Measurements from ENCODE around the gene PSAT1.

PSAT1 gene

DNA sequence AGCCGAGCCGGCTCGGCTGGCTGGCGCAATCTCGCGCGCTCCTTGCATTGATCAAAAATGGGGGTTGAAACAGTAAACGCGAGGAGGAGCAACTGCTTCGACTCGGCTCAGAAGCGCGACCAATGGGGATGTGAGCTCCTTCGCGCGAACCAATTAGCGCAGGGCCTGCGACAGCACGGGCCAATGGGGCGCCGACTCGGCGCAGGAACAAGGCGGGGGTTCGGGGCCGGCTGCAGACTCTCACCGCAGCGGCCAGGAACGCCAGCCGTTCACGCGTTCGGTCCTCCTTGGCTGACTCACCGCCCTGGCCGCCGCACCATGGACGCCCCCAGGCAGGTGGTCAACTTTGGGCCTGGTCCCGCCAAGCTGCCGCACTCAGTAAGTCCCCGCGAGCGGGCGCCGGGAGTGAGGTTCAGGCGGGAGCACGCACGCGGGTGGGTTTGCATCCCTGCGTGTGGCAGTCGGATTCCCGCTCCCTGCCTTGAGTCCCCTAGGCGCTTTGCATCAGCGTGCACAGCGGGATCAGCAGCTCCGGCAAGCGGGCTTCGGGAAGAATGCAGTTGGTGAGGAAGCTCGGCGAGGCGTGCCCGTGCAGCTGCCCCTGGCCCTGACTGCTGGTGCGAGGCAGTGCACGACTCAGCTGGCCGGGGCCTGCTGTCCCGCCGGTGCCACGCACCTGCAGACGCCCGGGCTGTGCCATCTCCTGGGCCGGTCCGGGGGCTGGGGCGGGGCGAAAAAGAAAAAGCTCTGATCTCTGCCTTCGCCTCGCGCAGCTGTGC, at the start of gene PSAT1:
PSAT1 (plus strand) TSS at position 233 of the 779 bp plus-strand sequence; CDS start at position 319, 86 bp downstream.
- Histone ChIP-seq H3K27me3 (ENCODE audit: insufficient read depth, low read length, poor library complexity) (no peaks in the 10 kb centered on the region), H2AFZ (ENCODE audit: low read depth, low read length) (no peak within 1 kb of the TSS), H3K4me2 (ENCODE audit: insufficient read depth, low read length) (no peak within 1 kb of the TSS), H3K4me1 (ENCODE audit: insufficient read depth, low read length) (no peaks in the 10 kb centered on the region), H3K9ac (ENCODE audit: low read depth, low read length) (no peak within 1 kb of the TSS), H3K36me3 (ENCODE audit: insufficient read depth, low read length) (no peaks in the 10 kb centered on the region), H3K27ac (ENCODE audit: low read length) (no peak within 1 kb of the TSS), H3K4me3 (ENCODE audit: low read depth in 1 of 2, low read length in 2 of 2) (no peak within 1 kb of the TSS), H3K79me2 (ENCODE audit: insufficient read depth, low read length) (no peaks in the 10 kb centered on the region), H4K20me1 (ENCODE audit: insufficient read depth, low read length) (no peaks in the 10 kb centered on the region), H3K9me3 (ENCODE audit: insufficient read depth, low read length, severe bottlenecking) (no peaks in the 10 kb centered on the region)
- TF ChIP-seq EZH2 (IDR thresholded peaks at IDR 0.05; ENCODE audit: borderline replicate concordance, low read depth, low read length, severe bottlenecking): no peak
- no peak for TF ChIP-seq CTCF (IDR thresholded peaks at IDR 0.05; ENCODE audit: borderline replicate concordance, extremely low read depth, low read length, poor library complexity, severe bottlenecking)
- DNase-seq: no peak
- ATAC-seq (ENCODE audit: insufficient read depth, low read depth): no peak

DNA sequence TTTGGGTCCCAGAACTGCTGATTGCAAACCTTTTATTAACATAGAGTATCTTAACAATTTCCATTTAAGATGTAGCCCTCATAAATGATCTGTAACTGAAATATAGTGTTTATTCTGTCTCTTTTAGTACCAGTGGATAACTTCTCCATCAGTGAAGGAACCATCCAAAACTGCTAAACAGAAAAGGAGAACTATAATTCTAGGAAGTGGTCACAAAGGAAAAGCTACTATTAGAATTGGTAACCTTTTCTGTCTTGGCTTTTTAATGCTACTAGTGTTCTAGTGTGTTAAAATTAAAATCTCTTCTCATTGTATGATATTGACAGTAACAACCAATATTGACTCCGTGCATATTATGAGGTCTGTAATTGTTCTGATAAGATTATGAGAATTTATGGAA, 48.3 kb upstream of the PSAT1 start:
- no peaks in the 10 kb centered on the region for H3K4me1 ChIP-seq (ENCODE audit: insufficient read depth, low read length)
- no peaks in the 10 kb centered on the region for H3K9me3 ChIP-seq (ENCODE audit: insufficient read depth, low read length, severe bottlenecking)
- no peaks in the 10 kb centered on the region for H3K27me3 ChIP-seq (ENCODE audit: insufficient read depth, low read length, poor library complexity)
- H3K4me2 ChIP-seq (ENCODE audit: insufficient read depth, low read length): no peak overlapping the region
- ATAC-seq (ENCODE audit: insufficient read depth, low read depth) (no peak), DNase-seq (no peak)
- H2AFZ ChIP-seq (ENCODE audit: low read depth, low read length): no peak overlapping the region
- H3K79me2 ChIP-seq (ENCODE audit: insufficient read depth, low read length): no peaks in the 10 kb centered on the region
- no peak overlapping the region for H3K27ac ChIP-seq (ENCODE audit: low read length)
- TF ChIP-seq CTCF (IDR thresholded peaks at IDR 0.05; ENCODE audit: borderline replicate concordance, extremely low read depth, low read length, poor library complexity, severe bottlenecking): no peak
- H4K20me1 ChIP-seq (ENCODE audit: insufficient read depth, low read length): no peaks in the 10 kb centered on the region
- H3K36me3 ChIP-seq (ENCODE audit: insufficient read depth, low read length): peaks cover 77% of the 10 kb centered on the region
- H3K4me3 ChIP-seq (ENCODE audit: low read depth in 1 of 2, low read length in 2 of 2): no peak overlapping the region
- H3K9ac ChIP-seq (ENCODE audit: low read depth, low read length): no peak overlapping the region

GRCh38 chr9:78249542-78249941, 47.4 kb upstream of the PSAT1 start:
- Histone ChIP-seq H3K9ac (ENCODE audit: low read depth, low read length) (no peak overlapping the region), H3K4me1 (ENCODE audit: insufficient read depth, low read length) (no peaks in the 10 kb centered on the region), H3K36me3 (ENCODE audit: insufficient read depth, low read length) (peaks cover 73% of the 10 kb centered on the region), H4K20me1 (ENCODE audit: insufficient read depth, low read length) (no peaks in the 10 kb centered on the region), H3K4me2 (ENCODE audit: insufficient read depth, low read length) (no peak overlapping the region), H3K27ac (ENCODE audit: low read length) (no peak overlapping the region), H2AFZ (ENCODE audit: low read depth, low read length) (no peak overlapping the region), H3K79me2 (ENCODE audit: insufficient read depth, low read length) (no peaks in the 10 kb centered on the region), H3K4me3 (ENCODE audit: low read depth in 1 of 2, low read length in 2 of 2) (no peak overlapping the region), H3K27me3 (ENCODE audit: insufficient read depth, low read length, poor library complexity) (no peaks in the 10 kb centered on the region), H3K9me3 (ENCODE audit: insufficient read depth, low read length, severe bottlenecking) (no peaks in the 10 kb centered on the region)
- TF ChIP-seq EZH2 (IDR thresholded peaks at IDR 0.05; ENCODE audit: borderline replicate concordance, low read depth, low read length, severe bottlenecking) (no peak), CTCF (IDR thresholded peaks at IDR 0.05; ENCODE audit: borderline replicate concordance, extremely low read depth, low read length, poor library complexity, severe bottlenecking) (no peak)
- ATAC-seq (ENCODE audit: insufficient read depth, low read depth) (no peak), DNase-seq (no peak)

Measured in DND-41 (cell line).